Measurements from ENCODE around the gene DENND1B. TPM values are rescaled to one million over a fixed set of nuclear protein-coding genes. Genes with fewer than 3 reads are reported as not detected.

Gene DENND1B
- total RNA-seq, 1 donor from 2014 or later = 7.5 TPM

- no peak for TF ChIP-seq CTCF (IDR thresholded peaks at IDR 0.05; ENCODE audit: insufficient read depth, low read length, poor library complexity, severe bottlenecking)
- Histone ChIP-seq H3K4me3 (ENCODE audit: low read depth, low read length) (no peak overlapping the region), H3K36me3 (ENCODE audit: control insufficient read depth, insufficient read depth, low read length) (no peaks in the 10 kb centered on the region), H3K27me3 (ENCODE audit: control insufficient read depth, insufficient read depth, low read length) (no peaks in the 10 kb centered on the region)
- no peak for DNase-seq (ENCODE audit: low read depth)
Observed at GRCh38 chr1:197736685-197737084, 38.6 kb downstream of the DENND1B start.

- no peak for DNase-seq (ENCODE audit: low read depth)
- H3K4me3 ChIP-seq (ENCODE audit: low read depth, low read length) = no peak overlapping the region
- H3K27me3 ChIP-seq (ENCODE audit: control insufficient read depth, insufficient read depth, low read length) = no peaks in the 10 kb centered on the region
- TF ChIP-seq CTCF (IDR thresholded peaks at IDR 0.05; ENCODE audit: insufficient read depth, low read length, poor library complexity, severe bottlenecking) = no peak
- no peaks in the 10 kb centered on the region for H3K36me3 ChIP-seq (ENCODE audit: control insufficient read depth, insufficient read depth, low read length)
Observed at GRCh38 chr1:197735461-197735860, 39.8 kb downstream of the DENND1B start.

GRCh38 chr1:197733324-197733723, 42.0 kb downstream of the DENND1B start:
- no peaks in the 10 kb centered on the region for H3K36me3 ChIP-seq (ENCODE audit: control insufficient read depth, insufficient read depth, low read length)
- DNase-seq (ENCODE audit: low read depth) = no peak
- TF ChIP-seq CTCF (IDR thresholded peaks at IDR 0.05; ENCODE audit: insufficient read depth, low read length, poor library complexity, severe bottlenecking) = no peak
- H3K27me3 ChIP-seq (ENCODE audit: control insufficient read depth, insufficient read depth, low read length) = no peaks in the 10 kb centered on the region
- H3K4me3 ChIP-seq (ENCODE audit: low read depth, low read length) = no peak overlapping the region

GRCh38 chr1:197732187-197732586, 43.1 kb downstream of the DENND1B start:
- no peak for TF ChIP-seq CTCF (IDR thresholded peaks at IDR 0.05; ENCODE audit: insufficient read depth, low read length, poor library complexity, severe bottlenecking)
- Histone ChIP-seq H3K27me3 (ENCODE audit: control insufficient read depth, insufficient read depth, low read length) (no peaks in the 10 kb centered on the region), H3K36me3 (ENCODE audit: control insufficient read depth, insufficient read depth, low read length) (no peaks in the 10 kb centered on the region), H3K4me3 (ENCODE audit: low read depth, low read length) (no peak overlapping the region)
- DNase-seq (ENCODE audit: low read depth) = no peak

GRCh38 chr1:197731449-197731848, 43.8 kb downstream of the DENND1B start:
- Histone ChIP-seq H3K27me3 (ENCODE audit: control insufficient read depth, insufficient read depth, low read length) (no peaks in the 10 kb centered on the region), H3K36me3 (ENCODE audit: control insufficient read depth, insufficient read depth, low read length) (no peaks in the 10 kb centered on the region), H3K4me3 (ENCODE audit: low read depth, low read length) (no peak overlapping the region)
- no peak for TF ChIP-seq CTCF (IDR thresholded peaks at IDR 0.05; ENCODE audit: insufficient read depth, low read length, poor library complexity, severe bottlenecking)
- DNase-seq (ENCODE audit: low read depth) = no peak

- Histone ChIP-seq H3K36me3 (ENCODE audit: control insufficient read depth, insufficient read depth, low read length) (no peaks in the 10 kb centered on the region), H3K4me3 (ENCODE audit: low read depth, low read length) (no peak overlapping the region), H3K27me3 (ENCODE audit: control insufficient read depth, insufficient read depth, low read length) (no peaks in the 10 kb centered on the region)
- TF ChIP-seq CTCF (IDR thresholded peaks at IDR 0.05; ENCODE audit: insufficient read depth, low read length, poor library complexity, severe bottlenecking) = no peak
- DNase-seq (ENCODE audit: low read depth) = no peak
Observed at GRCh38 chr1:197725976-197726375, 49.3 kb downstream of the DENND1B start.
